GM23248 (cell line): Measurements from ENCODE around the gene COX6B1. TPM values are rescaled to one million over a fixed set of nuclear protein-coding genes. Genes with fewer than 3 reads are reported as not detected.

Source experiments
- DNase-seq: peaks from one replicate; pipeline ENCODE4 v3.0.0-alpha.2; 2015
- H2AFZ ChIP-seq: fragments of 200-600 bp; sonication (generic); 2 replicates; pipeline ENCODE4 v1.6.1; 2016; ENCODE audit warnings: antibody characterized with exemption
- H3F3A ChIP-seq: fragments of 200-600 bp; sonication (generic); 2 replicates; pipeline ENCODE4 v1.6.1; 2016; ENCODE audit warnings: mild to moderate bottlenecking, antibody characterized with exemption, mixed run types; ENCODE audit not compliant: insufficient read depth
- H3K27ac ChIP-seq: fragments of 200-600 bp; sonication (generic); 2 replicates; pipeline ENCODE4 v1.5.1; 2016; ENCODE audit warnings: mild to moderate bottlenecking
- H3K27me3 ChIP-seq: fragments of 200-600 bp; sonication (generic); replicated peaks from 2 replicates; pipeline ENCODE4 v1.6.1; 2016; ENCODE audit warnings: mild to moderate bottlenecking; ENCODE audit not compliant: insufficient read depth
- H3K36me3 ChIP-seq: fragments of 200-600 bp; sonication (generic); 2 replicates; pipeline ENCODE4 v1.6.1; 2016; ENCODE audit warnings: low read depth, mild to moderate bottlenecking
- H3K4me1 ChIP-seq: fragments of 200-600 bp; sonication (generic); 2 replicates; pipeline ENCODE4 v1.6.1; 2016; ENCODE audit warnings: mild to moderate bottlenecking; ENCODE audit not compliant: insufficient read depth
- H3K4me2 ChIP-seq: fragments of 200-600 bp; sonication (generic); one replicate; pipeline ENCODE4 v1.6.1; 2016; ENCODE audit warnings: mild to moderate bottlenecking; ENCODE audit not compliant: unreplicated experiment
- H3K4me3 ChIP-seq: fragments of 200-600 bp; sonication (generic); 2 replicates; pipeline ENCODE4 v1.5.1; 2016; ENCODE audit warnings: mild to moderate bottlenecking
- H3K79me2 ChIP-seq: fragments of 200-600 bp; sonication (generic); 2 replicates; pipeline ENCODE4 v1.6.1; 2016; ENCODE audit warnings: mild to moderate bottlenecking; ENCODE audit not compliant: insufficient read depth
- H3K9ac ChIP-seq: fragments of 200-600 bp; sonication (generic); 2 replicates; pipeline ENCODE4 v1.6.1; 2016; ENCODE audit warnings: mild to moderate bottlenecking
- H3K9me2 ChIP-seq: fragments of 200-600 bp; sonication (generic); 2 replicates; pipeline ENCODE4 v1.6.1; 2016; ENCODE audit warnings: mixed run types, mild to moderate bottlenecking, moderate library complexity; ENCODE audit not compliant: insufficient read depth
- H3K9me3 ChIP-seq: fragments of 200-600 bp; sonication (generic); one replicate; pipeline ENCODE4 v1.6.1; 2017; ENCODE audit warnings: low read depth
- H4K20me1 ChIP-seq: fragments of 200-600 bp; sonication (generic); 2 replicates; pipeline ENCODE4 v1.6.0; 2016; ENCODE audit not compliant: insufficient read depth
- EZH2 ChIP-seq: fragments of 200-600 bp; sonication (generic); IDR thresholded peaks from 2 replicates; pipeline ENCODE4 v1.6.1; 2018; ENCODE audit warnings: antibody characterized with exemption, mild to moderate bottlenecking; ENCODE audit not compliant: insufficient read depth, poor library complexity, severe bottlenecking
- EZH2phosphoT487 ChIP-seq: fragments of 200-600 bp; sonication (generic); IDR thresholded peaks from 2 replicates; pipeline ENCODE4 v1.6.1; 2018; ENCODE audit warnings: antibody characterized with exemption, moderate library complexity, mild to moderate bottlenecking, low read depth; ENCODE audit not compliant: insufficient read depth
- WGBS, 2 experiments: methylation state at CpG; one replicate each; pipeline ENCODE4 v1.1.6; 2015 to 2017; ENCODE audit warnings: low lambda C conversion rate in 2 of 2, low coverage in 1 of 2; ENCODE audit errors: missing lambda C conversion rate in 2 of 2; 5-methylcytosine and 5-hydroxymethylcytosine counted together
- in situ Hi-C: fragments of 300-500 bp; cut with MboI; formaldehyde crosslinking; loops from 2 replicates; pipeline ENCODE4 v1.15.0; 2020
- polyA plus RNA-seq: library from polyadenylated mRNA; unstranded; fragments of >200 nt; fragmentation: Nextera tagmentation; extraction: Ambion mirVana; gene quantifications from 2 replicates; pipeline ENCODE4 v1.2.1, GENCODE V29; 2016
- total RNA-seq: library from RNA; depleted of rRNA; stranded (reverse); fragments of >200 nt; shearing (Covaris generic); gene quantifications from 2 replicates; pipeline ENCODE4 v1.2.3, GENCODE V29; 2014

Gene COX6B1
- total and polyA plus RNA-seq, 2 experiments from 2014 or later: 328 to 472 TPM

GRCh38 chr19:35633727-35634440, 14.2 kb upstream of the COX6B1 start:
- peaks cover 27% of the 10 kb centered on the region for H3K79me2 ChIP-seq
- H3K9ac ChIP-seq: no peak overlapping the region
- no peaks in the 10 kb centered on the region for H3K9me2 ChIP-seq
- H3K27me3 ChIP-seq: no peaks in the 10 kb centered on the region
- DNase-seq: no peak
- H3K9me3 ChIP-seq: no peaks in the 10 kb centered on the region
- 93 to 94% methylated on average over 21 to 29 of the region's 29 CpGs for whole genome bisulfite sequencing, 2 experiments
- no peak overlapping the region for H2AFZ ChIP-seq
- no peak for TF ChIP-seq EZH2
- TF ChIP-seq EZH2phosphoT487: no peak
- peaks cover 6% of the 10 kb centered on the region; the same call in 1 of the 2 replicates for H3K4me1 ChIP-seq
- peaks cover 5% of the 10 kb centered on the region; the same call in 1 of the 2 replicates for H3F3A ChIP-seq
- in situ Hi-C loops: no loop called here
- H3K4me2 ChIP-seq: no peak overlapping the region
- peaks cover 24% of the 10 kb centered on the region; the same call in 1 of the 2 replicates for H3K36me3 ChIP-seq
- no peaks in the 10 kb centered on the region for H4K20me1 ChIP-seq
- no peak overlapping the region for H3K4me3 ChIP-seq
- H3K27ac ChIP-seq: no peak overlapping the region

DNA sequence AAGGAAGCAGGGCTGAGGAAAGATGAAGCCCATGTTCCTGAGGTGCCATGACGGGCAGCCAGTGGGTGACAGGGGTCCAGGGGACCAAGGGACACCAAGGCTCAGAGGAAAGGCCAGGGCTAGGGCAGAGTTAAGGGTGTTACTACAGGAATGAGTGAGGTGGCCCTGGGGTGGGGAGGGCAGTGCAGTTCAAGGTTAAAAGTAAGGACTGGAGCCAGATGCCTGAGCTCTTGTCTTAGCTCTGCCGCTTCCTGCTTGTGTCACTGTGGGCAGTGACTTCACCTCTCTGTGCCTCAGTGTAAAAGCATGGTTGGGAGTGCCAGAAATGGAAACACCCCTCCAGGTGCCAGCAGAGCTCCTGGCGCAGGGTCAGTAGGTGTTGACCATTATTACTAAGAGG, 11.5 kb upstream of the COX6B1 start:
- 96 to 100% methylated on average over 3 of the region's 3 CpGs for WGBS, 2 experiments

DNA sequence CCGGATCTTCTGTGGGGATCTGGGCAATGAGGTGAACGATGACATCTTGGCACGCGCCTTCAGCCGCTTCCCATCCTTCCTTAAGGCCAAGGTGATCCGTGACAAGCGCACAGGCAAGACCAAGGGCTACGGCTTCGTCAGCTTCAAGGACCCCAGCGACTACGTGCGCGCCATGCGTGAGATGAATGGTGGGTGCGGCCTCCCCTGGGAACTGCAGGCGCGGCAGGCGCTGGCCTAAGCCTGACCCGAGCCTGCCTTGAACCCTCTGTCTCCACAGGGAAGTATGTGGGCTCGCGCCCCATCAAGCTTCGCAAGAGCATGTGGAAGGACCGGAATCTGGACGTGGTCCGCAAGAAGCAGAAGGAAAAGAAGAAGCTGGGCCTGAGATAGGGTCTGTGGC, 11.0 kb upstream of the COX6B1 start:
- H4K20me1 ChIP-seq: no peaks in the 10 kb centered on the region
- TF ChIP-seq EZH2phosphoT487: no peak
- no peak for TF ChIP-seq EZH2
- peaks cover 14% of the 10 kb centered on the region; the same call in 1 of the 2 replicates for H3F3A ChIP-seq
- H3K9ac ChIP-seq: no peak overlapping the region
- in situ Hi-C loops: no loop called here
- no peak overlapping the region for H3K27ac ChIP-seq
- H3K4me2 ChIP-seq: no peak overlapping the region
- no peaks in the 10 kb centered on the region for H3K4me1 ChIP-seq
- H3K36me3 ChIP-seq: peaks cover 15% of the 10 kb centered on the region; the same call in 1 of the 2 replicates
- H3K4me3 ChIP-seq: no peak overlapping the region
- no peaks in the 10 kb centered on the region for H3K9me3 ChIP-seq
- 94 to 99% methylated on average over 25 of the region's 25 CpGs for WGBS, 2 experiments
- no peaks in the 10 kb centered on the region for H3K27me3 ChIP-seq
- DNase-seq: no peak
- H3K9me2 ChIP-seq: no peaks in the 10 kb centered on the region
- no peak overlapping the region for H2AFZ ChIP-seq
- H3K79me2 ChIP-seq: no peaks in the 10 kb centered on the region

More for the DNA sequence above, 11.5 kb upstream of the COX6B1 start:
- Histone ChIP-seq H3K27ac (no peak overlapping the region), H3K9ac (no peak overlapping the region), H3K36me3 (peaks cover 20% of the 10 kb centered on the region; the same call in 1 of the 2 replicates), H3K4me3 (no peak overlapping the region), H2AFZ (no peak overlapping the region), H3K4me2 (no peak overlapping the region), H3K79me2 (no peaks in the 10 kb centered on the region), H3F3A (peaks cover 14% of the 10 kb centered on the region; the same call in 1 of the 2 replicates), H3K4me1 (no peaks in the 10 kb centered on the region), H3K9me2 (no peaks in the 10 kb centered on the region), H4K20me1 (no peaks in the 10 kb centered on the region), H3K9me3 (no peaks in the 10 kb centered on the region), H3K27me3 (no peaks in the 10 kb centered on the region)
- no peak for TF ChIP-seq EZH2phosphoT487
- TF ChIP-seq EZH2: no peak
- in situ Hi-C loops: no loop called here
- DNase-seq: no peak

GRCh38 chr19:35639321-35639639, 8.8 kb upstream of the COX6B1 start:
- no peaks in the 10 kb centered on the region for H3K9me3 ChIP-seq
- H2AFZ ChIP-seq: no peak overlapping the region
- 36 to 40% methylated on average over 6 of the region's 6 CpGs for WGBS, 2 experiments
- H3K9me2 ChIP-seq: no peaks in the 10 kb centered on the region
- H3K27ac ChIP-seq: no peak overlapping the region
- no peaks in the 10 kb centered on the region for H3K27me3 ChIP-seq
- no peaks in the 10 kb centered on the region for H3K4me1 ChIP-seq
- no peak overlapping the region for H3K4me2 ChIP-seq
- no peak for DNase-seq
- H3K4me3 ChIP-seq: no peak overlapping the region
- TF ChIP-seq EZH2 (no peak), EZH2phosphoT487 (no peak)
- H4K20me1 ChIP-seq: no peaks in the 10 kb centered on the region
- H3K79me2 ChIP-seq: no peaks in the 10 kb centered on the region
- H3F3A ChIP-seq: peaks cover 14% of the 10 kb centered on the region; the same call in 1 of the 2 replicates
- in situ Hi-C loops: no loop called here
- 0 out of 2 replicates have a peak, but pooled peaks cover 8% of the 10 kb centered on the region for H3K36me3 ChIP-seq
- no peak overlapping the region for H3K9ac ChIP-seq
